PC-3 (cell line): ENCODE data around the gene UBTD1.

ENCODE experiments used
- CTCF ChIP-seq: fragments of 300-600 bp; sonication (generic); conservative IDR thresholded peaks from 2 replicates; pipeline ENCODE4 v1.5.1; 2017; ENCODE audit warnings: antibody characterized with exemption, low read depth, mild to moderate bottlenecking, low read length
- EZH2 ChIP-seq: fragments of 300-600 bp; sonication (generic); IDR thresholded peaks from one replicate; pipeline ENCODE4 v1.6.1; 2017; ENCODE audit warnings: antibody characterized with exemption, mild to moderate bottlenecking, low read length; ENCODE audit not compliant: unreplicated experiment
- EZH2phosphoT487 ChIP-seq: fragments of 300-600 bp; sonication (generic); IDR thresholded peaks from 2 replicates; pipeline ENCODE4 v1.6.1; 2018; ENCODE audit warnings: mild to moderate bottlenecking, antibody characterized with exemption, low read length, borderline replicate concordance

GRCh38 chr10:97515271-97515978 is 16.7 kb downstream of the UBTD1 start:
- no peak for TF ChIP-seq CTCF
- TF ChIP-seq EZH2phosphoT487 = no peak
- TF ChIP-seq EZH2 = no peak
